AG09309 (cell line): ENCODE results near the gene THOC6.
"Not testable (repeated sequence)": the region's sequence is repeated elsewhere in the genome, so short reads cannot be mapped to it uniquely, and the experiment has no call there.

Source experiments
- DNase-seq: peaks from one replicate; pipeline ENCODE4 v3.0.0-alpha.2; 2010; ENCODE audit warnings: low read depth
- H3K4me3 ChIP-seq: 2 replicates; pipeline ENCODE4 v1.5.1; 2011; ENCODE audit warnings: mild to moderate bottlenecking, low read depth, low read length, moderate library complexity; ENCODE audit not compliant: control insufficient read depth
- TF ChIP-seq, protein P1 (sequence below): IDR thresholded peaks from 2 replicates; pipeline ENCODE4 v1.5.1; 2011; ENCODE audit warnings: mild to moderate bottlenecking, low read depth, low read length, inconsistent platforms; ENCODE audit not compliant: insufficient read depth, control insufficient read depth; ENCODE audit errors: missing control alignments

The THOC6 gene

DNA sequence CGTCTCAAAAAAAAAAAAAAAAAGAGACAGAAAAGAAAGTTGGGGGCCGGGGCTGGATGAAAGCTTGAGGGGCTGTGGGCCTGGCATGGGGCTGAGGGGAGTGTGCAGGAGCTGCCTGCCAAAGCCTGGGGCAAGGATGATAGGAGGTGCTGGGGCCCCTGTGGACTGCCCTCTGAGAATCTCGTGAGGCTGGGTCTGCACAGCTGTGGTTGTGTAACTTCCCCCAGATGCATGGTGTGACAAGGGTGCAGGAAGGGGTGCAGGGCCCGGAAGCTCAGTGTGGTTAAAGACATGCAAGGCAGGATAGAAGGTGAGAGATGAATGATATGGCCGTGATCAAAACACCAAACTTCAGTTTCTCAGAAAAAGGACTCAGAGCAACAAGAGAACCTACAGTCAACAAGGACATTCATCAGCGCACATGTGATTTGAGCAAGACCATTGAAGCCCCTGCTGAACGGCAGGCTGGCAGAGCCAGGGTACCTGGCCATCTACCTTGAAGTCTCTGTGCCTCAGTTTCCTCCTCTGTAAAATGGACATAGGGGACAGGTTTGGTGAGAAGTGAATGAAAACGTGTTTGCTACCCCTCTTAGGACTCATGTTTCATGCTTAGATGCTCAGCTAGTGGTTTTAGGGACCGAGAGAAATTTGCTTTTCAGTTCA, 51.2 kb downstream of the THOC6 start:
- TF ChIP-seq, protein P1, sequence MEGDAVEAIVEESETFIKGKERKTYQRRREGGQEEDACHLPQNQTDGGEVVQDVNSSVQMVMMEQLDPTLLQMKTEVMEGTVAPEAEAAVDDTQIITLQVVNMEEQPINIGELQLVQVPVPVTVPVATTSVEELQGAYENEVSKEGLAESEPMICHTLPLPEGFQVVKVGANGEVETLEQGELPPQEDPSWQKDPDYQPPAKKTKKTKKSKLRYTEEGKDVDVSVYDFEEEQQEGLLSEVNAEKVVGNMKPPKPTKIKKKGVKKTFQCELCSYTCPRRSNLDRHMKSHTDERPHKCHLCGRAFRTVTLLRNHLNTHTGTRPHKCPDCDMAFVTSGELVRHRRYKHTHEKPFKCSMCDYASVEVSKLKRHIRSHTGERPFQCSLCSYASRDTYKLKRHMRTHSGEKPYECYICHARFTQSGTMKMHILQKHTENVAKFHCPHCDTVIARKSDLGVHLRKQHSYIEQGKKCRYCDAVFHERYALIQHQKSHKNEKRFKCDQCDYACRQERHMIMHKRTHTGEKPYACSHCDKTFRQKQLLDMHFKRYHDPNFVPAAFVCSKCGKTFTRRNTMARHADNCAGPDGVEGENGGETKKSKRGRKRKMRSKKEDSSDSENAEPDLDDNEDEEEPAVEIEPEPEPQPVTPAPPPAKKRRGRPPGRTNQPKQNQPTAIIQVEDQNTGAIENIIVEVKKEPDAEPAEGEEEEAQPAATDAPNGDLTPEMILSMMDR = no peak
- H3K4me3 ChIP-seq = no peak overlapping the region
- no peak for DNase-seq

DNA sequence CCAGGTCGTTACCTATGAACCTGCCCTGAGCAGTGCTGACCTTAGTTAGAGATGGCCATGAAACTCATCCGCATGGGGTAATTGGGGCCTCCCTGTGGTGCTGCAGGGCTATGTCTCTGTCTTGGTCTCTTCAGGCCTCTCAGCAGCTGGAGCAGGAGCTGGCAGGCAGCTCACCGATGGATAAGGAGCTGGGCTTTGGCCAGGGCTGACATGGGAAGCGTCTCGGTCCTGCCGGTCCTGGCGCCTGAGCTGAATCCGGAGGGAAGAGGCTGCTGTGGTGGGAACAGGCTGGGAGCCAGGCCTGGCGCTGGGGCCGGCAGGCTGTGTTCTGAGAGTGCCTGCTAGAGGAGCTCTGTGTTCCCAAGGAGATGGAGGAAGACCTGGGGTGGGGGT, 51.7 kb downstream of the THOC6 start:
- no peak for DNase-seq
- no peak overlapping the region for H3K4me3 ChIP-seq
- TF ChIP-seq, protein P1 = no peak

DNA sequence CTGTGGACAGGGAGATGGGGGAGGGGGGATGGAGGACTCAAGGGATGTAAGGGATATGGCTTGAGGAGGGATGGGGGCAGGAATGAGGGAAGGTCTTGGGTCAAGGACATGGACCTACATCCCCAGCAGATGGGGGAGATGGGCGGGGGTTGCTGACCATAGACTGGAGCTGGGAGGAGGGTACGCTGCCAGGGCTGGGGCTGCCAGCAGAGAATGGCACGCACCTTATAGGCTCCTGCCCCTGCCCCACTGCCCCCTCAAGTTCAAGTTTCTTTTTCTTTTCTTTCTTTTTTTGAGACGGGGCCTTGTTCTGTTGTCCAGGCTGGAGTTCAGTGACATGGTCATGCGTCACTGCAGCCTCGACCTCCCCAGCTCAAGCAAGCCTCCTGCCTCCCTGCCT, 52.1 kb downstream of the THOC6 start:
- not testable (repeated sequence) for DNase-seq, H3K4me3 ChIP-seq

DNA sequence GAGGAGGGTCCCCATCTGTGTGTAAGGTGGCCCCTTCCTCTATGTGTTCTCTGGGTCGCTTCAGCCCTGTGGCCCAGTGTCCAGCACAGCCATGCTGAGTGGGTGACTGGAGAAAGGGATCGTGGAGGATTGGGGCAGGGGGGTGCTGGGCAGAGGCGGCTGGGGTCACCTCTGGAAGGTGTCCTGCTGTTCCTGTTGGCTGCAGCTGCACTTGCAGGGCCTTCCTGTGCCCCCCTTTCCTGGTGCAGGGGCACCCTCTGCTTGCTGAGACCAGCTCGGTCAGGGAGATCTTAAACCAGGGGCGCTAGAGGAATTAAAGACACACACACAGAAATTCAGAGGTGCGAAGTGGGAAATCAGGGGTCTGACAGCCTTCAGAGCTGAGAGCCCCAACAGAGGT, 52.7 kb downstream of the THOC6 start:
- DNase-seq = no peak
- TF ChIP-seq, protein P1 = no peak
- H3K4me3 ChIP-seq = no peak overlapping the region
